Transverse colon (tissue), 3 donors: Measurements from ENCODE around the gene KAT8.

Experiments
- CTCF ChIP-seq, 5 experiments: fragments of 200-600 bp in 3 of 5; fragments of 450-650 bp in 2 of 5; sonication (generic) in 3 of 5; IDR thresholded peaks; 1 replicate in 2 of 5; 2 replicates in 3 of 5; pipeline ENCODE4 v1.5.1; 2016 to 2017; ENCODE audit warnings: antibody characterized with exemption in 5 of 5, inconsistent platforms in 3 of 5, mild to moderate bottlenecking in 2 of 5, moderate library complexity in 1 of 5
- EP300 ChIP-seq: sonication (generic); formaldehyde crosslinking; IDR thresholded peaks from one replicate; pipeline ENCODE4 v1.6.1; 2017; ENCODE audit warnings: antibody characterized with exemption, low read depth
- POLR2A ChIP-seq: fragments of 450-650 bp; IDR thresholded peaks from one replicate; pipeline ENCODE4 v1.6.1; 2016; ENCODE audit warnings: antibody characterized with exemption, mild to moderate bottlenecking, moderate library complexity

- TF ChIP-seq POLR2A (no peak), CTCF (IDR thresholded peaks at IDR 0.05) (no peak), EP300 (no peak)
Observed at GRCh38 chr16:31093132-31093703, 24.2 kb upstream of the KAT8 start.
